Umbilical cord (tissue), 2 donors: Measurements from ENCODE around the gene CHRNA5. TPM values are rescaled to one million over a fixed set of nuclear protein-coding genes. Genes with fewer than 3 reads are reported as not detected.
"Not testable (repeated sequence)": the region's sequence is repeated elsewhere in the genome, so short reads cannot be mapped to it uniquely, and the experiment has no call there.

Source experiments
- DNase-seq: peaks from one replicate; pipeline ENCODE4 v3.0.0-alpha.2; 2015; ENCODE audit warnings: low spot score
- total RNA-seq: library from RNA; depleted of rRNA; stranded (reverse); fragments of >200 nt; gene quantifications from one replicate; pipeline ENCODE4 v1.2.3, GENCODE V29; 2014; ENCODE audit warnings: low replicate concordance; ENCODE audit not compliant: insufficient read depth

CHRNA5 gene
- total RNA-seq: 1.9 TPM

DNA sequence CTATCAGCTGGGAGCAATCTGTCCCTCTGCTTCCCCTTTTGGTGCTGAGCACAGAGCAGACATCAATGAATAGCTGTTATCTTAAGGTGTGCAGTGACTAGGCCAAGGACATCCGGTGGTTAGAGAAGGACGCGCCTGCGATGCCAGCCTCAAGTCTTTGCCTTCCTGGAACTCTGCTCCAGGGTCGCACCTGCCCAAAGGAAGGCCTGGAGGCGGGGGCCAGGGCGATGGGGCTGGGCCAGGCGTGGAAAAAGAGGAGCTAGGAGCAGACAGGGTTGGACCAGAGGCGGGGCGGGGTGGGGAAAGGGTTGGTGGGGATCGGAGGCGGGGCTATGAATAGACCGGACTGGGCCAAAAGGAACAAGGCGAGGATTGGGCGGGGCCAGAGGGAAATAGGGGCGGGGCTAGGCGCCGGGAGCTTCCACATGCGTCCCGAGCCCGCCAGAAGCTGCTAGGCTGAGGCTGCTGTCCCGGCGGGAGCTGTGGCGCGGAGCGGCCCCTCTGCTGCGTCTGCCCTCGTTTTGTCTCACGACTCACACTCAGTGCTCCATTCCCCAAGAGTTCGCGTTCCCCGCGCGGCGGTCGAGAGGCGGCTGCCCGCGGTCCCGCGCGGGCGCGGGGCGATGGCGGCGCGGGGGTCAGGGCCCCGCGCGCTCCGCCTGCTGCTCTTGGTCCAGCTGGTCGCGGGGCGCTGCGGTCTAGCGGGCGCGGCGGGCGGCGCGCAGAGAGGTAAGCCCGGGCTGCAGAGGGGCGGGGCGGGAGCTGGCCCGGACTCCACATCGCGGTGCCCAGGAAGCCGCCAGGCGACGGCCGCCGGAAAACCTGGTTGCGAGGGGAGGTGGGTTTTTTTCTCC, at the start of gene CHRNA5:
Gene CHRNA5 (plus strand): TSS at position 424 of the 854 bp plus-strand sequence. CDS start 200 bp downstream, at position 624.
- DNase-seq: peak; percentile 79

DNA sequence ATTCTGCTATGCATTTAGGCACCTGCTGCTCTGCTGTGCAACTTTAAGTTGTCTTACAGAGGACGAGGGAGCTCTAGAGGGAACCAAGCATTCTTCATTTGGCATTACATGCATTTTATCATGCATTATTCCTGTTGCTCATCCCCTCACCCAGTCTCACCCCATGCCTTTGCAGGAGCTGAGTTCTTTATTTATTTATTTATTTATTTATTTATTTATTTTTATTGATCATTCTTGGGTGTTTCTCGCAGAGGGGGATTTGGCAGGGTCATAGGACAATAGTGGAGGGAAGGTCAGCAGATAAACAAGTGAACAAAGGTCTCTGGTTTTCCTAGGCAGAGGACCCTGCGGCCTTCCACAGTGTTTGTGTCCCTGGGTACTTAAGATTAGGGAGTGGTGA, 45.3 kb upstream of the CHRNA5 start:
- DNase-seq: not testable (repeated sequence)

DNA sequence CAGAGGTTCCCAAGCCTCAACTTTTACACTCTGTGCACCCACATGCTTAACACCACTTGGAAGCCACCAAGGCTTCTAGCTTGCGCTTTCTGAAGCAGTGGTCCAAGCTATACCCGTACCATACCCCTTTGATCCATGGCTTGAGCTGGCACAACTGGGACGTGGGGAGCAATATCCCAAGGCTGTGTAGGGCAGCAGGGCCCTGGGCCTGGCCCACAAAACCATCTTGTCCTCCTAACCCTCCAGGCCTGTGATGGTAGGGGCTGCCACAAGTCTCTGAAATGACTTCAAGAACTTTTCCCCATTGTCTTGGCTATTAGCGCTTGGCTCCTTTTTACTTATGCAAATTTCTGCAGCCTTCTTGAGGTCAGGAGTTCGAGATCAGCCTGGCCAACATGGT, 41.1 kb upstream of the CHRNA5 start:
- no peak for DNase-seq

DNA sequence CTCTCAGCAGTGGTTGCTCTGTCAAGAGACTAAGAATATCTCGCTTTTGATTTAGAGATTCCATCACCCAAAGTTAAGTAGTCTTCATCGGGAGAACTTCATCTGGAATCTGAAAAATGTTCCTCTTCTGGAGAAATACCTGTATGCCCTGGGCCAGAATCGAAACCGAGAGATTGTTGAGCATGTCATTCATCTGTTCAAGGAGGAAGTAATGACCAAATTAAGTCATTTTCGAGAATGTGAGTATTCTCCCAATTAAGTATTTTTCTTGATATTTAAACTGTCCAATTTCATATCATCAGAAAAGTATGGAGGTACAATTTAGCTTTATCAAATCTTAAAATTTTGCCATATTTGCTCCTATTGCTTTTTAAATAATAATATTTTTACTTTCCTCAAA, 38.0 kb upstream of the CHRNA5 start:
- no peak for DNase-seq

DNA sequence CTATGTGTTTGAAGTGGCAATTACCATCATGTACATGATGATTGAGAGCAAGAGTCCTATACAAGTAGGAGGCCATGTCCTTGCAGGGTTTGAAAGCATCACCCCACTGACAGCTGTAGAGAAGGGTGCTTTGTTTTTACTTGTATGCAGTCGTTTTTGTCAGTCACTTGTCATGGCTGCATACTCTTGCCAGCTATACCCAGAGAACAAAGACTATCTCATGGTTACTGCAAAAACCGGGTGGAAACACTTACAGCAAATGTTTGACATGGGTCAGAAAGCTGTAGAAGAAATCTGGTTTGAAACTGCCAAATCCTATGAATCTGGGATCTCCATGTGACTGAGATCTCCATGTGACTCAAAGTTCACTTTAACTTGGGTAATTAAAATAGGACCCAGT, 32.0 kb upstream of the CHRNA5 start:
- DNase-seq: no peak

DNA sequence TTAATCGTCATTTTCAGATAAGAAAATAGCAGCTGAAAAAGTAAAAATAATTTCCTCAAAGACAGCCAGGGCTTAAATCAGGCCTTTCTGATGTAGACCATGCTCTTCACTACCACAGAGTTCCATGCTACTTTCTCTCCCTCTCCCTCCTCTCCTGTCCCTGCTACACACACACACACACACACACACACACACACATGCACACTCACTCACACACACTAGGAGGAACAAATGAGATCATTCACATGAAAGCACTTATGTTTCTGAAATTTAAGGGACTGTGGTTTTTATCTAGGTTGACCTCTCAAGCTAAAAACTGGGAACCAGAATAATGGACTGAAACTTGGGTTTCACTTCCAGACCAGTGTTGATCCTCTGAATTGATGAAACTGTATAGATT, 29.2 kb upstream of the CHRNA5 start:
- DNase-seq: peak; percentile 10

DNA sequence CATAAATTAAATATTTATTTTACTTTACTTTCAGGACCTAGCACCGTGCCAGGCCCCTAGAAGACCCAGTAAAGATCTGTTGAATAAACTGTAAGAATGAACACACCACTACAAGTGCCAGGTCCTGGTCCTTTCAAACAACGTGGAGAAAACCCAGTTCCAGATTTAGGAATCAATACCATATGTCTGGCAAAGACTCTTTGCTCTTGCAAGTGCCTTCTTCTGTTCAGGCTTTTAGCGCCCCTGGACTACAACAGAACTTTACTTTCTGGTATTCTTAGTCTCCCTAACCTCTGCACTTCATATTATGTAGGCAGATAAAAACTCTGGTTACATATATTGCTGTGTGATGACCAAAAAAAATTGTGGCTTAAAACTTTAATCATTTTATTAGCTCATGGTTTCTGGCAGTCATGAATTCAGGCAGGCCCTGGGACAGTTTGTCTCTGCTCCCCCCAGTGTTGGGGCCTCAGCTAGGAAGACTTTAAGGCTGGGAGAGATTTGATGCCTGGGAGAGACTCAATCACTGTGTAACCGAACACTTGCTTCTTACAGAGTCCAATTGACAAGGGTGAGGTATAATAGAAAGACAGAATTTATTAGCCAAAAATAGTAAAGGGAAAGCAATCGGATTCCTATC, 27.9 kb upstream of the CHRNA5 start:
- DNase-seq: peak; percentile 7

DNA sequence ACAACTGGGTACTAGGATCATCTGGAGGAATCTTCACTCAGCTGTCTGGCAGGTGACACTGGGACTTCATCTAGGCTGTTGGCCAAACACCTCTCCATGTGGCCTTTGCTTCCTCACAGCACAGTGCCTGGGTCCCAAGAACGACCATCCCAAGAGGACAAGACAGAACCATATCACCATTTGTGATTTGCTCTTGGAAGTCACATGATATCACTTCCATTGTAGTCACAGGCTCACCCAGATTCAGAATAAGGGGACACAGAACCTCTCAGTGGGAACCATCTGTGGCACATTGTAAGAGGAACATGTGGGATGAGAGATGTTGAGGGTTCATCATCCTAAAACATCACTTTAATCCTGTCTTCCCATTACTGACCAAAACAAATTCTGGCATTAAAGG, 27.0 kb upstream of the CHRNA5 start:
- DNase-seq: no peak

DNA sequence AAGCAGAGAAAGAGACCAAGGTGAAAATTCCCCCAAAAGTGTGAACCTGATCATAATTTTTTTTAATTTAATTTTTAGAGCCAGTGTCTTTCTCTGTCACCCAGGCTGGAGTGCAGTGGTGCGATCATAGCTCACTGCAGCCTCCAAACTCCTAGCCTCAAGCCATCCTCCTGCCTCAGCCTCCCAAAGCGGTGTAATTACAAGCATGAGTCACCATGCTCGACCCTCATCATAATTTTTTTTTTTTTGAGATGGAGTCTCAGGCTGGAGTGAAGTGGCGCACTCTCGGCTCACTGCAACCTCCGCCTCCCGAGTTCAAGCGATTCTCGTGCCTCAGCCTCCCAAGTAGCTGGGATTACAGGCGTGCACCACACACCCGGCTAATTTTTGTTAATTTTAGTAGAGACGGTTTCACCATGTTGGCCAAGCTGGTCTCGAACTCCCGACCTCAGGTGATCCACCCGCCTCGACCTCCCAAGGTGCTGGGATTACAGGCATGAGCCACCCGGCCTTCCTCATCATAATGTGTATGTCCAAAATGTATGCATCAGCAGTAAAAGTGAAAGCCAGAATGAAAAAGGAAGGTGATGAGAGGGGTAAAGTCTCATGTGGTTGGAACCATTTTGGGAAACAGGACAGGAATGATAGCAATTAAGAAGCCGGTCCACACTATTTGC, 25.7 kb upstream of the CHRNA5 start:
- DNase-seq: not testable (repeated sequence)

DNA sequence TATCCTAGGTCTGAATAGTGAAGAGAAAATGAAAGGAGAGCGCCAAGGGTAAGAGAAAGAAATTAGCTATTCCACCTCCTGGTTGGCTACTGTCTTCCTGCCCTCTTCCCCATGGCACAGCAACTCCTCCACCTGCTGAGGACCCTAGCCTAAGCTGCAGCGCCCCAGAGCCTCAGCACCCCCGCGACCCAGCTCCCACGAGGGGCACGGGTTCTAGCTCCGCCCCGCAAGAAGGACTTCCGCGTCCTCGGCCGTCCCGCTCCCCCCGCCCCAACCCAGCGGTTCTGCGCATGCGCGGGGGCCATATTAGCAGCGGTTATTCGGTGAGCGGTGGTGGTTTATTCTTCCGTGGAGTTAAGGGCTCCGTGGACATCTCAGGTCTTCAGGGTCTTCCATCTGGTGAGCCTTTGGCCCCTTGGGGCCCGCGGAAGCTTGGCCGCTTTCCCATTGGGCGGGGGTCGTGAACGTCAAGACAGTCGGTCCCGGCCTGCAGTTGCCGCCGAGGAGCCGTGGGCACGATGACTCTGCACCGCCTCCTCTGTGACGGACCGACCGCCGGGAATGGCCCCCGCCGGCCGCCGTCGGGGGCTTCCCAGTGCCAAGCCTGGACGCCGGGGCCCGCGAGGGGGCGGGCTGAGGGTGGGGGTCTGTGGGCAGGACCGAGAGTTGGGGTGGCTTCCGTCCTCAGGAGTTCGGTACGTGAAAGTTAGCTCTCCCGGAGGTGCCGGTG, 25.0 kb upstream of the CHRNA5 start, which contains the start of gene PSMA4:
Gene PSMA4 (plus strand): TSS at position 304 of the 730 bp plus-strand sequence. CDS start 1,484 bp downstream, outside the sequence.
- DNase-seq: peak; percentile 96

DNA sequence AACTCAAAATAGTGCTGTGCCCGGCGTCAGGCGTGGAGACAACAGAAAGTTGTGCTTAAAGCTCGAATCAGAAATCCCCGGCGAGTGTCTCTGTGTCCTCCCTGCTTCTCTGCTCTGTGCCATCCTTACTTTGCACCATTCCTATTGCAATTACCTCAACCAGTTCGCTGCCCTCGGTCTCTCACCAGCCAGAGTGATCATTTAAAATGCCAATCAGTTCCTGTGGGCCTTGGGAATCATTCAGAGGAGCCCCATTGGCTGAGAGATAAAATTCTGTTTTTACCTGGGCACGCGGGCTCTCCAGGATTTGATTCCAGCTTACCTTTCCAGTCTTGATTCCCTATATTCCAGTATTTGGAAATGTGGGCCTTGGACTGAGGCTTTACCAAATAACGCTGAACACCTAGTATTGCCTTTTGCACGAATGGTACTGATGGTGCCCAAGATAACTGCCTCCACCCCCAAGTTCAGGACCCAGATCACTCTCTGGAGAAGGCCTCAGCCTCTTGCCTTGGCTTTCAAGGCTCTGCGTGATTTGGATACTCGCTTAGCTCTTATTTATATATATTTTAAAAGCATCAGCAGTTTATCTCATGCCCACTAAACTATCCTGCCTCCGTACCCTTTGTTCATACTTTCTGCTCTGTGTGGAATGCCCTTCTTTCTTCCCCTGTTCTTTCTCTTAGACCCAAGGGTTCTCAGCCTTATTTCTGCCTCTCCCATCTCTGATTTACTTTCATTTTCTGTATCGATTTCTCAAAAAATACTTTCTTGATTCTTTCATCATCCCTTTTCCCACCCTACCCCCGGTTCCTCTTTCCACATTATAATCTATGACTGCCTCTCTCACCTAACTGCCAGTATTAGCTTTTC, 24.2 kb upstream of the CHRNA5 start:
- DNase-seq: no peak

DNA sequence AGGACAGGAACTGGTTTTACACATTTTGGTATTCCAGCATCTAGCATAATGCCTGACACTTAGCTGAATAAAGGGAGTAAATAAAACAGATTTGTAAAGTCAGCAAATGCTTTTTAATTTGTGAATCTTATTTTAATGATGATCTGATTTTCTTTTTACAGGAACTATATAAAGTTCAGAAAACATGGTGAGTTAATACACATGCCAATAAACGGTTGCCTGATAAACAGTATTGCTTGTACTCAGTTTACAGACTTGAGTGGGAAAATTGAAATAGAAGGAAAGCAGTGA, 23.6 kb upstream of the CHRNA5 start:
- DNase-seq: no peak

DNA sequence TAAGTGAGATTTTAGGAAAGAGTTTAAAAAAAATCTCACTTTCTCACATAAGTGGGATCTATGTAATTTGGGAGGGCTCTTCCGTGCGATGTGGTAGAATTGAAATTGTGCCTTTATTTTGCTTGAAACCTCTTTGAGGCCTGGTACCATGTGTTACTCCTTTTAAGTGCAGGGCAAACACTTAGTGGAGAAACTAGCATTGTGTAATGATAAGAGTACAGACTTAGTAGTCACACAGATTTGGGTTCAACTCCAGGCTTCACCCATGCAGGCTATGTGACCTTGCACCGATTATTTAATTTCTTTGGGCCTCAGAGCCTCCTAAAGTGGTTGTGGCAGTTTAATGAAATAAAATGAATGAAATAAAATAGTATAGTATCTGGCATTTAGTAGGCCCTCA, 22.7 kb upstream of the CHRNA5 start:
- DNase-seq: no peak

DNA sequence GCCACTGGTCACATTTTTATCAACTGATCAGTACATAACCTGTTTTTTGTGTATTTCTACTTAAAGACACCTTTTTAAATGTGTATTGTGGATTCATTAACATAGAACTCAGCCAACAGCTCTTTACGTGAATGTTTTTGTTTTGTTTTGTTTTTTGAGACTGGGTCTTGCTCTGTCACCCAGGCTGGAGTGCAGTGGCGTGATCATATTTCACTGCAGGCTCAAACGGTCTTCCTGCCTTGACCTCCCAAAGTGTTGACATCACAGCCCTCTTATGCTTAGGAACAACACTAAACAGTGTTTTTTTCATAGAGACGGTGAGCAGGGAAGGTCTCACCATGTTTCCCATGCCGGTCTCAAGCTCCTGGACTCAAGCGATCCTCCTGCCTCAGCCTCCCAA, 15.1 kb upstream of the CHRNA5 start:
- no peak for DNase-seq

DNA sequence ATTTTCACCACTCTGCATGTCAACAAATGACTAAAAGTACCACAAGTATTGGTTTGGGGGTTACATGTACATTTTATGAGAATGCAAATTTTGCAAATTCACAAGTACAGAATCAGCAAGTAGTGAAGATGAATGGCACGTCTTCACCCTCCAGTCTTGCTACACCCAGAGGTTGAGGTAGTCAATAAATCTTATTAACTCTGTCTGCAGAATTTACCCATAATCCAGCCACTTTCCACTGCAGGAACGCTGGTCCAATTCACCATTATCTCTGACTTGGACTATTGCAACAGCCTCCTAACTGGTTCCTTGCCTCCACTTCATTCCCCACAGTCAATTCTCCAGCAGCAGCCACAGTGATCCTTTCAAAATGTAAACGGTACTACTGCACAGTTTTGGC, 14.5 kb upstream of the CHRNA5 start:
- DNase-seq: no peak

DNA sequence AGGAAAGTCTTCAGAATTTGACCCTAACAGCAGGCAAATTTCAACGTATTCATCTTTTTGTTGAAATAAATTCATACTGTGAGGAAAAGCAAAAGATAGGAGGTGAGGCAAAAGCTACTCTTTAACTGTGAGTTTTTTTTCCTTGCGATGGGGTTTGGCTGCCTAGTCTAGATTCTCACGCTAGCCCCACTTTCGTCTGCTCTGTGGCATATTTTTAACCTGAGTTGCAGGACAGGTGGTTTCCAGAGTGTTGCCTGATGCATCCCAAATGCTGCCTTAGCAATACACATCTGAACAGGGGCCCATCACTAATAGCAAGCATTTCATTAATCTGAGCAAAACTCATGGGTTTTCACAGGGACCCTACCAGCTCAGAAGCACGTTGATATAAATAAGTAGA, 13.4 kb upstream of the CHRNA5 start:
- DNase-seq: no peak

DNA sequence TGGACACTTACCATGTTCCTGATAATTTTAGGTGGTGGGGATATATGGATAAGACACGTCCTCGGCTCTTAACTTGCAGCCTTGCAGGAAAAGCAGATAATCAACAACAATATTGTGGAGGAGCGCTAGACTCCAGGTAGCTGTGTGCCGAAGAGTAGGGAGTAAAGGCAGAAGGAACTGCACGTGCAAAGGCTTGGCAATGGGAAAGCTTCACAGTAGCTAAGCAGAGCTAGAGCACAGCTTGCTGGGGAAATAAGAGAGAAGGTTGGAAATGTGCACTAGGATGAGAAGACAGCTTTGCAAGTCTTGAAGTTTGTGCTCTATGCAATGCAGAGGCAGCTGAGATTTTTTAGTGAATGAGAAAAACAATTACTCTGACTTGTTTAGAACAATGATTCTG, 12.7 kb upstream of the CHRNA5 start:
- DNase-seq: no peak

DNA sequence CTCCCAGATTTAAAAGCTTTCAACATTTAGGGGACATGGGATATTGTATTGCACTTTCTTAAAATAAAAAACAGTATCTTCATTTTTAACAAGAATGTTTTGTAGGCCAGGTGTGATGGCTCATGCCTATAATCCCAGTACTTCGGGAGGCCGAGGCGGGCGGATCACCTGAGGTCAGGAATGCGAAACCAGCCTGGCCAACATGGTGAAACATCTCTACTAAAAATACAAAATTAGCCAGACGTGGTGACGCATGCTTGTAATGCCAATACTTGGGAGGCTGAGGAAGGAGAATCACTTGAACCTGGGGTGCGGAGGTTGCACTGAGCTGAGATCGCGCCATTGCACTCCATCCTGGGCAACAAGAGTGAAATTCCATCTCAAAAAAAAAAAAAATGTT, 5.1 kb upstream of the CHRNA5 start:
- DNase-seq: not testable (repeated sequence)

DNA sequence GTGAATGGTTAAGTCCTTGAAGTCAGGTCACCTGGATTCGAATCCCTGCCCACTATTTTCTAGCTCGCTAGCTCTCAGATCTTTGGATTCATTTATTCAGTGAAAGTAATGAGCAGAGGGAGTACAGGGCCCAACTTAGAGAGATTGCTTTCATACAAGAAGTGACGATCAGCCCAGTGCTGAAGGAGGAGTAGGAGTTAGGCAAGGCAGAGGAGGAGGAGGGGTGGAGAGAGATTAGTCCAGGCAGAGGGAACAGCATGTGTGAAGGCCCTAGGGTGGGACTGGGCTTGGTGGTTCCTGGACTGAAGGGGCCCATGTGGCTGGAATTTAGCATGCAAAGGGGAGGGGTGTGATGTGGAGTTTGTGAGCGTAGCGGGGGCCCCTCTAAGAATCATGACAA, 3.8 kb upstream of the CHRNA5 start:
- no peak for DNase-seq

DNA sequence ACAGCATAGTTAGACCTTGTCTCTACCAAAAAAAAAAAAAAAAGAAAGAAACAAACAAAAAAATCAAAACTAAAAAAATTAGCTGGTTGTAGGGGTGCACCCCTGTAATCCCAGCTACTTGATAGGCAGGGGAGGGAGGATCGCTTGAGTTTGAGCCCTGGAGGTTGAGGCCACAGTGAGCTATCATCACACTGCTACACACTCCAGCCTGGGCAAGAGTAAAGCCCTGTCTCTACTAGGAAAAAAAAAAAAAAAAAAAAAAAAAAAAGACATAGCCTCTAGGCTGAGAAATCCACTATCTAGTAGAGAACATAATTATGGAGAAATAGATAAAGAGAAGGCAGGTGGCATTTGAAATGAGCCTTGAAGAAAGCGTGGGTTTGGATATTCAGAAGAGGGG, 2.2 kb upstream of the CHRNA5 start:
- no peak for DNase-seq

DNA sequence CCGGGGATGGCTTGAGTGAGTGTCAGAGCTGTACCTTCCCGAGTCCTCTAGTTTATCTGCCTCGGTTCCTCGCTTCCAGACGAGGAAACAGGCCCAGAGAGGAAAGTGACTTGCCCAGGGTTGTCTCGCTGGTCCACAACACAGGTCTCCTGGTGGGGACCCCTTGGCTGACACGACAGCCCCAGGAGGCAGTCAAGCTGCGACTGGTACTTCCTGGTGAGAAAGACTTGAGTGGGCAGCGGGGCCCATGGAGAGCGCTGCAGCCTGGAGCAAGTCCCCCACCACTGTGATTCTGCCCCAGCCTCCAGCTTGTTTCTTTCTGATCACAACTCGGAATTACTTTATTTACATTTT, 600 bp upstream of the CHRNA5 start:
- no peak for DNase-seq
